Mesenchymal stem cell (in vitro differentiated cells and primary cell): ENCODE results near the gene UBE2J1.

Source experiments
- DNase-seq: peaks from one replicate; pipeline ENCODE4 v3.0.0-alpha.2; 2013
- H2AFZ ChIP-seq: one replicate; pipeline ENCODE4 v1.6.1; 2013; ENCODE audit warnings: low read depth, mild to moderate bottlenecking, control low read depth, inconsistent platforms, low read length, moderate library complexity
- H2AK5ac ChIP-seq: 2 replicates; pipeline ENCODE4 v1.6.1; 2013; ENCODE audit warnings: low read length, moderate library complexity, mild to moderate bottlenecking, inconsistent platforms; ENCODE audit not compliant: severe bottlenecking
- H2BK120ac ChIP-seq: one replicate; pipeline ENCODE4 v1.6.1; 2013; ENCODE audit warnings: low read depth, mild to moderate bottlenecking, inconsistent platforms, low read length, moderate library complexity
- H2BK12ac ChIP-seq, 2 experiments: one replicate each; pipeline ENCODE4 v1.6.1; 2013; ENCODE audit warnings: inconsistent platforms in 2 of 2, low read length in 2 of 2, mild to moderate bottlenecking in 2 of 2, moderate library complexity in 2 of 2, control low read depth in 1 of 2
- H2BK15ac ChIP-seq: one replicate; pipeline ENCODE4 v1.6.1; 2013; ENCODE audit warnings: mild to moderate bottlenecking, low read depth, inconsistent platforms; ENCODE audit not compliant: poor library complexity, severe bottlenecking
- H2BK5ac ChIP-seq: 2 replicates; pipeline ENCODE4 v1.6.1; 2013; ENCODE audit warnings: low read depth, mild to moderate bottlenecking, low read length, control low read depth, inconsistent platforms; ENCODE audit not compliant: poor library complexity, severe bottlenecking
- H3K14ac ChIP-seq, 2 experiments: one replicate each; pipeline ENCODE4 v1.6.1; 2013; ENCODE audit warnings: inconsistent platforms in 2 of 2, low read length in 2 of 2, control low read depth in 1 of 2, mild to moderate bottlenecking in 1 of 2, moderate library complexity in 1 of 2
- H3K18ac ChIP-seq, 2 experiments: one replicate each; pipeline ENCODE4 v1.6.1; 2013; ENCODE audit warnings: inconsistent platforms in 2 of 2, low read length in 2 of 2, control low read depth in 1 of 2, low read depth in 1 of 2, mild to moderate bottlenecking in 1 of 2
- H3K23ac ChIP-seq, 2 experiments: one replicate each; pipeline ENCODE4 v1.6.1; 2013; ENCODE audit warnings: inconsistent platforms in 2 of 2, low read length in 2 of 2, mild to moderate bottlenecking in 2 of 2, moderate library complexity in 2 of 2, control low read depth in 1 of 2
- H3K27ac ChIP-seq: 2 replicates; pipeline ENCODE4 v1.5.1; 2013; ENCODE audit warnings: mild to moderate bottlenecking, moderate library complexity, low read length, control low read depth, inconsistent platforms; ENCODE audit not compliant: poor library complexity, severe bottlenecking
- H3K27me3 ChIP-seq, 2 experiments: 2 replicates each; pipeline versions ENCODE4 v1.6.1 to v1.7.0; 2013; ENCODE audit warnings: low read length in 2 of 2, mild to moderate bottlenecking in 2 of 2, moderate library complexity in 2 of 2, control low read depth in 1 of 2, inconsistent platforms in 1 of 2; ENCODE audit not compliant: control insufficient read depth in 1 of 2, insufficient read depth in 1 of 2
- H3K36me3 ChIP-seq, 2 experiments: 2 replicates each; pipeline versions ENCODE4 v1.6.1 to v1.7.0; 2013; ENCODE audit warnings: low read length in 2 of 2, control low read depth in 1 of 2, inconsistent platforms in 1 of 2, low read depth in 1 of 2, mild to moderate bottlenecking in 1 of 2; ENCODE audit not compliant: insufficient read depth in 2 of 2, control insufficient read depth in 1 of 2
- H3K4ac ChIP-seq, 2 experiments: one replicate each; pipeline ENCODE4 v1.6.1; 2013; ENCODE audit warnings: inconsistent platforms in 2 of 2, low read length in 2 of 2, mild to moderate bottlenecking in 2 of 2, moderate library complexity in 2 of 2, control low read depth in 1 of 2, low read depth in 1 of 2
- H3K4me1 ChIP-seq: 2 replicates; pipeline ENCODE4 v1.6.1; 2013; ENCODE audit warnings: low read depth, low read length, control low read depth; ENCODE audit not compliant: control insufficient read depth, insufficient read depth
- H3K4me2 ChIP-seq: 2 replicates; pipeline ENCODE4 v1.6.1; 2013; ENCODE audit warnings: low read length, mild to moderate bottlenecking, inconsistent platforms; ENCODE audit not compliant: poor library complexity, severe bottlenecking
- H3K4me3 ChIP-seq, 2 experiments: 2 replicates each; pipeline versions ENCODE4 v1.5.1 to v1.7.0; 2013; ENCODE audit warnings: low read length in 2 of 2, mild to moderate bottlenecking in 2 of 2, control low read depth in 1 of 2, low read depth in 1 of 2; ENCODE audit not compliant: insufficient read depth in 1 of 2
- H3K79me1 ChIP-seq: replicated peaks from 2 replicates; pipeline ENCODE4 v1.6.1; 2013; ENCODE audit warnings: mild to moderate bottlenecking, control low read depth, low read length, inconsistent platforms; ENCODE audit not compliant: poor library complexity, severe bottlenecking
- H3K9ac ChIP-seq: 2 replicates; pipeline ENCODE4 v1.7.0; 2013; ENCODE audit warnings: mild to moderate bottlenecking, low read length, moderate library complexity
- H3K9me3 ChIP-seq: 2 replicates; pipeline ENCODE4 v1.7.0; 2013; ENCODE audit warnings: mild to moderate bottlenecking, low read length; ENCODE audit not compliant: control insufficient read depth
- H4K8ac ChIP-seq: one replicate; pipeline ENCODE4 v1.6.1; 2013; ENCODE audit warnings: inconsistent platforms, mild to moderate bottlenecking, low read length, moderate library complexity
- H4K91ac ChIP-seq: one replicate; pipeline ENCODE4 v1.6.1; 2013; ENCODE audit warnings: mild to moderate bottlenecking, low read length, inconsistent platforms
- WGBS: methylation state at CpG from one replicate; pipeline ENCODE4 v1.1.7; 2013; ENCODE audit warnings: mixed read lengths; 5-methylcytosine and 5-hydroxymethylcytosine counted together

The UBE2J1 gene

DNA sequence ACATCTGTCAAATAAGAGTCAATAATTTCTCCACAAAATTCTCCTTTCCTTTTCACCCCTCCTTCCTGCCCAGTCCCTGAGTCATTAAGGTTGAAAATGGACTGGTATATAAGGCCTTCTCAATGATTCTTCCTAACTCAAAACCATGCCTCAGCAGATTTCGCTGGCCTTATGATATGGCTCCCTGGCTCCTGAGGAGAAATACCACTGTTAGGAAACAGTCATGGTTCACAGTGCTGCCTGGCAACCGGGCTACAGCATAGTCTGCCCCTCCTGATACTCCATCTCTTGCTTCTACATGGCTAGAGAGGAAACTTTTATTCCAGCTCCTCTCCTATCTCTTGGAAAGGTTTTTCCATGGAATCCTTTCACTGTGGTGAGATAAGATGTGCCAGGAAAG, 4.7 kb downstream of the UBE2J1 start:
- WGBS = 91% methylated on average over 2 of the region's 2 CpGs
- Histone ChIP-seq H2BK5ac (no peak overlapping the region), H3K4me2 (no peak overlapping the region), H3K79me1 (peaks cover 13% of the 10 kb centered on the region), H2BK12ac (no peak overlapping the region), H3K9ac (no peak overlapping the region), H3K27ac (no peak overlapping the region), H3K18ac (no peak overlapping the region), H2AK5ac (peak overlapping the region; percentile 38), H3K9me3 (no peaks in the 10 kb centered on the region), H4K8ac (no peak overlapping the region), H3K4me3 (no peak overlapping the region), H3K23ac (no peak overlapping the region), H3K14ac (no peak overlapping the region), H2BK120ac (no peak overlapping the region), H2BK15ac (no peak overlapping the region), H2AFZ (no peak overlapping the region), H3K4me1 (peaks cover 15% of the 10 kb centered on the region), H3K36me3 (peaks cover 0 to 2% of the 10 kb centered on the region in 2 experiments), H3K4ac (no peak overlapping the region), H3K27me3 (no peaks in the 10 kb centered on the region), H4K91ac (no peak overlapping the region)
- no peak for DNase-seq

DNA sequence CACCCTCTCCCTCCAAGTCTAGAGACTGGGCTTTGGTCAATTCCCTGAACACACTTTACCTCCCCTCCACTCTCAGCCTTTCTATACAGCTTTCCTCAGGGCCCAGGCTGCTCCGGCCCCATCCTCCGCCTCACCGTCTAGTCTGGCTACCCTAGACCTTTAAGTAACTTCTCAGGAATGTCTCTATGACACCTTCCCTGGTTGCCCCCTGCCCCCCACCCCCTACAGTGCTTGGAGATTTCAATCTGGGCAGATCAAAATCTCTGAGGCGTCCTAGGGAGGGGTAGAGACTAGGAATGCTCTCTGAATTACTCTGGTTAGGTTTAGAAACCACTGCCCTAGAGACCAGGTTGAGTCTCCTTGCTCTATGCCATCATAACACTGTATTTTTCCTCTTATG, 6.1 kb downstream of the UBE2J1 start:
- H3K4me3 ChIP-seq = no peak overlapping the region
- H3K18ac ChIP-seq = no peak overlapping the region
- no peak overlapping the region for H2AFZ ChIP-seq
- no peak overlapping the region for H2BK15ac ChIP-seq
- H3K9me3 ChIP-seq = no peaks in the 10 kb centered on the region
- peak overlapping the region; percentile 42 for H3K27ac ChIP-seq
- no peak overlapping the region for H2BK12ac ChIP-seq
- H2BK5ac ChIP-seq = no peak overlapping the region
- no peak for DNase-seq
- no peaks in the 10 kb centered on the region for H3K27me3 ChIP-seq
- no peak overlapping the region for H3K23ac ChIP-seq
- H4K8ac ChIP-seq = peak overlapping the region; percentile 45
- peaks cover 15% of the 10 kb centered on the region for H3K4me1 ChIP-seq
- no peak overlapping the region for H3K9ac ChIP-seq
- WGBS = 71% methylated on average over 3 of the region's 4 CpGs
- H3K36me3 ChIP-seq = peaks cover 3 to 9% of the 10 kb centered on the region in 2 experiments
- H4K91ac ChIP-seq = no peak overlapping the region
- no peak overlapping the region for H2AK5ac ChIP-seq
- H2BK120ac ChIP-seq = no peak overlapping the region
- peak overlapping the region; percentile 38 for H3K4me2 ChIP-seq
- H3K79me1 ChIP-seq = peaks cover 15% of the 10 kb centered on the region
- no peak overlapping the region for H3K14ac ChIP-seq
- no peak overlapping the region for H3K4ac ChIP-seq

GRCh38 chr6:89339565-89339964, 13.0 kb downstream of the UBE2J1 start:
- no peak overlapping the region for H3K23ac ChIP-seq
- H2AK5ac ChIP-seq = no peak overlapping the region
- no peak for DNase-seq
- 79% methylated on average over 2 of the region's 2 CpGs for WGBS
- no peaks in the 10 kb centered on the region for H3K27me3 ChIP-seq
- no peak overlapping the region for H3K4me3 ChIP-seq
- H3K18ac ChIP-seq = no peak overlapping the region
- no peak overlapping the region for H2BK15ac ChIP-seq
- no peak overlapping the region for H4K91ac ChIP-seq
- H3K79me1 ChIP-seq = peaks cover 12% of the 10 kb centered on the region
- H3K4ac ChIP-seq = no peak overlapping the region
- H3K9me3 ChIP-seq = no peaks in the 10 kb centered on the region
- no peaks in the 10 kb centered on the region for H3K4me1 ChIP-seq
- no peak overlapping the region for H4K8ac ChIP-seq
- no peak overlapping the region for H3K14ac ChIP-seq
- no peak overlapping the region for H2BK120ac ChIP-seq
- H3K9ac ChIP-seq = no peak overlapping the region
- H2AFZ ChIP-seq = no peak overlapping the region
- H2BK12ac ChIP-seq = no peak overlapping the region
- peaks cover 6 to 60% of the 10 kb centered on the region in 2 experiments for H3K36me3 ChIP-seq
- no peak overlapping the region for H3K4me2 ChIP-seq
- no peak overlapping the region for H3K27ac ChIP-seq
- no peak overlapping the region for H2BK5ac ChIP-seq

GRCh38 chr6:89335164-89335563, 17.4 kb downstream of the UBE2J1 start:
- Histone ChIP-seq H2BK120ac (no peak overlapping the region), H3K14ac (no peak overlapping the region), H2BK12ac (no peak overlapping the region), H3K4me2 (no peak overlapping the region), H3K23ac (no peak overlapping the region), H3K18ac (no peak overlapping the region), H3K36me3 (peaks cover 7 to 71% of the 10 kb centered on the region in 2 experiments), H2AK5ac (no peak overlapping the region), H3K27me3 (no peaks in the 10 kb centered on the region), H2AFZ (no peak overlapping the region), H4K8ac (no peak overlapping the region), H3K4ac (no peak overlapping the region), H2BK5ac (no peak overlapping the region), H3K9ac (no peak overlapping the region), H3K4me3 (no peak overlapping the region), H3K27ac (no peak overlapping the region), H2BK15ac (no peak overlapping the region), H3K79me1 (peaks cover 2% of the 10 kb centered on the region), H4K91ac (no peak overlapping the region), H3K4me1 (no peaks in the 10 kb centered on the region), H3K9me3 (no peaks in the 10 kb centered on the region)
- DNase-seq = no peak
- 83% methylated on average over 1 of the region's 3 CpGs for WGBS
